GM04503 (cell line): ENCODE measurements around the gene C10orf143.
"Not testable (repeated sequence)": the region's sequence is repeated elsewhere in the genome, so short reads cannot be mapped to it uniquely, and the experiment has no call there.

Experiments used
- DNase-seq: peaks from one replicate; pipeline ENCODE4 v3.0.0-alpha.2; 2012; ENCODE audit warnings: low read depth

C10orf143 gene

GRCh38 chr10:130111113-130111851, 652 bp upstream of the C10orf143 start:
- peak; percentile 92 for DNase-seq

- peak; percentile 42 for DNase-seq
These were observed 809 bp downstream of the C10orf143 start for GRCh38 chr10:130109796-130110245.

- DNase-seq: no peak
These were observed 1.6 kb downstream of the C10orf143 start for GRCh38 chr10:130108934-130109604.

GRCh38 chr10:130108146-130108545, 2.5 kb downstream of the C10orf143 start:
- not testable (repeated sequence) for DNase-seq

GRCh38 chr10:130105724-130106123, 4.9 kb downstream of the C10orf143 start:
- no peak for DNase-seq

- DNase-seq: no peak
These were observed 11.3 kb downstream of the C10orf143 start for GRCh38 chr10:130099344-130099743.

GRCh38 chr10:130090565-130090964, 20.1 kb downstream of the C10orf143 start:
- not testable (repeated sequence) for DNase-seq

GRCh38 chr10:130080461-130080814, 30.2 kb downstream of the C10orf143 start:
- no peak for DNase-seq

- no peak for DNase-seq
These were observed 30.8 kb downstream of the C10orf143 start for GRCh38 chr10:130079614-130080460.

- no peak for DNase-seq
These were observed 32.5 kb downstream of the C10orf143 start for GRCh38 chr10:130078120-130078519.

GRCh38 chr10:130076681-130077080, 33.9 kb downstream of the C10orf143 start:
- DNase-seq: no peak

GRCh38 chr10:130074639-130075038, 36.0 kb downstream of the C10orf143 start:
- DNase-seq: no peak

GRCh38 chr10:130073912-130074311, 36.7 kb downstream of the C10orf143 start:
- DNase-seq: no peak

- DNase-seq: no peak
These were observed 38.4 kb downstream of the C10orf143 start for GRCh38 chr10:130072247-130072646.

- DNase-seq: no peak
These were observed 42.7 kb downstream of the C10orf143 start for GRCh38 chr10:130067893-130068292.

GRCh38 chr10:130066743-130067142, 43.9 kb downstream of the C10orf143 start:
- DNase-seq: no peak

- DNase-seq: no peak
These were observed 45.4 kb downstream of the C10orf143 start for GRCh38 chr10:130065251-130065650.

GRCh38 chr10:130064783-130065182, 45.8 kb downstream of the C10orf143 start:
- no peak for DNase-seq

GRCh38 chr10:130062976-130063375, 47.7 kb downstream of the C10orf143 start:
- no peak for DNase-seq

GRCh38 chr10:130062201-130062600, 48.4 kb downstream of the C10orf143 start:
- no peak for DNase-seq

GRCh38 chr10:130061760-130062159, 48.9 kb downstream of the C10orf143 start:
- no peak for DNase-seq

- no peak for DNase-seq
These were observed 56.6 kb downstream of the C10orf143 start for GRCh38 chr10:130054021-130054420.

GRCh38 chr10:130053561-130053960, 57.1 kb downstream of the C10orf143 start:
- peak; percentile 21 for DNase-seq
